WTC11 (cell line): ENCODE data around the gene PBX3. TPM values are rescaled to one million over a fixed set of nuclear protein-coding genes. Genes with fewer than 3 reads are reported as not detected.
A peak's percentile ranks its signal among the peaks of the same experiment; 100 is the strongest.

Experiments used
- ATAC-seq: fragments of 200-7000 bp; cut with Tn5 transposase; 2 replicates; pipeline ENCODE4 v1.10.0; 2021; ENCODE audit warnings: mild to moderate bottlenecking, moderate library complexity
- CTCF ChIA-PET: fragments of 300-600 bp; sonication (Branson Sonifier 250); formaldehyde crosslinking; loops from one replicate; lab custom pipeline; 2021; ENCODE audit warnings: antibody characterized with exemption; lab: Charles Lee
- POLR2A ChIA-PET: fragments of 350-600 bp; sonication (Branson Sonifier 250); formaldehyde crosslinking; loops from one replicate; lab custom pipeline; 2021; ENCODE audit warnings: antibody characterized with exemption; lab: Charles Lee
- DNase-seq: peaks from one replicate; pipeline ENCODE4 v3.0.0; 2021; ENCODE audit warnings: low spot score
- H3K27ac Mint-ChIP-seq: 2 replicates; pipeline ENCODE4 v1.8.0; 2021; ENCODE audit warnings: mixed read lengths
- H3K27me3 Mint-ChIP-seq: 2 replicates; pipeline ENCODE4 v1.8.0; 2021; ENCODE audit warnings: low read depth, mild to moderate bottlenecking, moderate library complexity, mixed read lengths
- H3K36me3 Mint-ChIP-seq: 2 replicates; pipeline ENCODE4 v1.8.0; 2021; ENCODE audit warnings: mixed read lengths
- H3K4me1 Mint-ChIP-seq: 2 replicates; pipeline ENCODE4 v1.8.0; 2022; ENCODE audit warnings: mixed read lengths
- H3K4me3 Mint-ChIP-seq: 2 replicates; pipeline ENCODE4 v1.8.0; 2021; ENCODE audit warnings: mild to moderate bottlenecking, moderate library complexity, mixed read lengths
- H3K9me3 Mint-ChIP-seq: 2 replicates; pipeline ENCODE4 v1.8.0; 2021; ENCODE audit warnings: mixed read lengths
- ATF1 ChIP-seq: sonication (generic); formaldehyde crosslinking; IDR thresholded peaks from 2 replicates; pipeline ENCODE4 v1.8.1; 2023; ENCODE audit warnings: mild to moderate bottlenecking, moderate library complexity, missing genetic modification reagents
- CREB1 ChIP-seq: sonication (generic); formaldehyde crosslinking; IDR thresholded peaks from 2 replicates; pipeline ENCODE4 v1.8.0; 2023; ENCODE audit warnings: mild to moderate bottlenecking, missing genetic modification reagents
- CREM ChIP-seq: sonication (generic); formaldehyde crosslinking; IDR thresholded peaks from 2 replicates; pipeline ENCODE4 v1.8.1; 2022; ENCODE audit warnings: mild to moderate bottlenecking, missing genetic modification reagents, moderate library complexity
- MYBL2 ChIP-seq: sonication (generic); formaldehyde crosslinking; IDR thresholded peaks from 2 replicates; pipeline ENCODE4 v1.8.1; 2023; ENCODE audit warnings: mild to moderate bottlenecking, moderate library complexity, missing genetic modification reagents
- PRRX2 ChIP-seq: fragments of 250-450 bp; sonication (Bioruptor Pico); IDR thresholded peaks from 2 replicates; pipeline ENCODE4 v1.8.0; 2021; ENCODE audit warnings: mild to moderate bottlenecking
- SMAD3 ChIP-seq: sonication (generic); formaldehyde crosslinking; IDR thresholded peaks from 2 replicates; pipeline ENCODE4 v1.8.0; 2022; ENCODE audit warnings: missing genetic modification reagents, mild to moderate bottlenecking, borderline replicate concordance
- TEAD1 ChIP-seq: sonication (generic); formaldehyde crosslinking; IDR thresholded peaks from 2 replicates; pipeline ENCODE4 v1.8.0; 2022; ENCODE audit warnings: mild to moderate bottlenecking, missing genetic modification reagents
- TP53 ChIP-seq: sonication (generic); formaldehyde crosslinking; IDR thresholded peaks from 2 replicates; pipeline ENCODE4 v1.8.1; 2023; ENCODE audit warnings: mild to moderate bottlenecking, missing genetic modification reagents
- ZNF138 ChIP-seq: sonication (generic); formaldehyde crosslinking; conservative IDR thresholded peaks from 2 replicates; pipeline ENCODE4 v1.8.1; 2022; ENCODE audit warnings: mild to moderate bottlenecking, moderate library complexity, missing genetic modification reagents
- ZNF219 ChIP-seq: sonication (generic); formaldehyde crosslinking; IDR thresholded peaks from 2 replicates; pipeline ENCODE4 v1.8.0; 2023; ENCODE audit warnings: missing genetic modification reagents, mild to moderate bottlenecking, borderline replicate concordance
- total RNA-seq: library from RNA; stranded (reverse); gene quantifications from 3 replicates; pipeline ENCODE4 v1.2.3, GENCODE V29; 2021
- TF ChIP-seq, protein P1 (sequence below): sonication (generic); formaldehyde crosslinking; IDR thresholded peaks from 2 replicates; pipeline ENCODE4 v1.8.0; 2023; ENCODE audit warnings: missing genetic modification reagents
- TF ChIP-seq, protein P2 (sequence below): sonication (generic); formaldehyde crosslinking; conservative IDR thresholded peaks from 2 replicates; pipeline ENCODE4 v1.8.1; 2023; ENCODE audit warnings: mild to moderate bottlenecking, low read depth, missing genetic modification reagents, moderate library complexity
- TF ChIP-seq, protein P3 (sequence below): fragments of 250-450 bp; sonication (Bioruptor Pico); IDR thresholded peaks from 2 replicates; pipeline ENCODE4 v1.9.0; 2021; ENCODE audit warnings: mild to moderate bottlenecking, borderline replicate concordance
- TF ChIP-seq, protein P4 (sequence below): sonication (generic); formaldehyde crosslinking; IDR thresholded peaks from 2 replicates; pipeline ENCODE4 v1.8.1; 2022; ENCODE audit warnings: mild to moderate bottlenecking, missing genetic modification reagents, moderate library complexity, borderline replicate concordance
- TF ChIP-seq, protein P5 (sequence below): sonication (generic); formaldehyde crosslinking; IDR thresholded peaks from 2 replicates; pipeline ENCODE4 v1.8.1; 2023; ENCODE audit warnings: mild to moderate bottlenecking, missing genetic modification reagents, moderate library complexity
- TF ChIP-seq, protein P6 (sequence below): sonication (generic); formaldehyde crosslinking; IDR thresholded peaks from 2 replicates; pipeline ENCODE4 v1.8.0; 2022; ENCODE audit warnings: mild to moderate bottlenecking, missing genetic modification reagents
- TF ChIP-seq, protein P7 (sequence below): sonication (generic); formaldehyde crosslinking; IDR thresholded peaks from 2 replicates; pipeline ENCODE4 v1.8.0; 2022; ENCODE audit warnings: mild to moderate bottlenecking, missing genetic modification reagents

Gene PBX3
- total RNA-seq, 1 experiment from 2014 or later = 48.5 TPM

DNA sequence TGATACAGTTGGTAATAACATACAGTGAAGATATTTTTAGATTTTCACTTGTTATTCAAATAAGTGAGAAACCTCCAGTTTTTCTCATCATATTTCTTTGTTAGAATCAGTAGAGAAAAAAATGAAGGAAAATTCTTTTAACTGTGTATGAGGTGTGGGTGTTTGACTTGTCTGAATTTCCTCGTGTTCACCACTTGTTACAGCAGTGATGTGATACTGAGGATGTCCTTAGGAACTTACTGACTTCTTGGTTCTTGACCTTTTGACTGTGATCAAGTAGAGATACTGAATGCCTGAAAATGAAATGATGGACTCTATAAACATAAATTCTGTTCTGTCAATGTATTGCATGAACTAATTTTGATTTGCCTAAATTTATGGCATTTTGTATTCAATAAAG is 10.7 kb downstream of the PBX3 start (continued):
- TF ChIP-seq, protein P1, sequence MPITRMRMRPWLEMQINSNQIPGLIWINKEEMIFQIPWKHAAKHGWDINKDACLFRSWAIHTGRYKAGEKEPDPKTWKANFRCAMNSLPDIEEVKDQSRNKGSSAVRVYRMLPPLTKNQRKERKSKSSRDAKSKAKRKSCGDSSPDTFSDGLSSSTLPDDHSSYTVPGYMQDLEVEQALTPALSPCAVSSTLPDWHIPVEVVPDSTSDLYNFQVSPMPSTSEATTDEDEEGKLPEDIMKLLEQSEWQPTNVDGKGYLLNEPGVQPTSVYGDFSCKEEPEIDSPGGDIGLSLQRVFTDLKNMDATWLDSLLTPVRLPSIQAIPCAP (CRISPR knock-in tag) = no peak
- TF ChIP-seq, protein P2, sequence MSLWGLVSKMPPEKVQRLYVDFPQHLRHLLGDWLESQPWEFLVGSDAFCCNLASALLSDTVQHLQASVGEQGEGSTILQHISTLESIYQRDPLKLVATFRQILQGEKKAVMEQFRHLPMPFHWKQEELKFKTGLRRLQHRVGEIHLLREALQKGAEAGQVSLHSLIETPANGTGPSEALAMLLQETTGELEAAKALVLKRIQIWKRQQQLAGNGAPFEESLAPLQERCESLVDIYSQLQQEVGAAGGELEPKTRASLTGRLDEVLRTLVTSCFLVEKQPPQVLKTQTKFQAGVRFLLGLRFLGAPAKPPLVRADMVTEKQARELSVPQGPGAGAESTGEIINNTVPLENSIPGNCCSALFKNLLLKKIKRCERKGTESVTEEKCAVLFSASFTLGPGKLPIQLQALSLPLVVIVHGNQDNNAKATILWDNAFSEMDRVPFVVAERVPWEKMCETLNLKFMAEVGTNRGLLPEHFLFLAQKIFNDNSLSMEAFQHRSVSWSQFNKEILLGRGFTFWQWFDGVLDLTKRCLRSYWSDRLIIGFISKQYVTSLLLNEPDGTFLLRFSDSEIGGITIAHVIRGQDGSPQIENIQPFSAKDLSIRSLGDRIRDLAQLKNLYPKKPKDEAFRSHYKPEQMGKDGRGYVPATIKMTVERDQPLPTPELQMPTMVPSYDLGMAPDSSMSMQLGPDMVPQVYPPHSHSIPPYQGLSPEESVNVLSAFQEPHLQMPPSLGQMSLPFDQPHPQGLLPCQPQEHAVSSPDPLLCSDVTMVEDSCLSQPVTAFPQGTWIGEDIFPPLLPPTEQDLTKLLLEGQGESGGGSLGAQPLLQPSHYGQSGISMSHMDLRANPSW = no peak
- TF ChIP-seq ZNF219 (CRISPR knock-in tag) = no peak
- TF ChIP-seq, protein P3, sequence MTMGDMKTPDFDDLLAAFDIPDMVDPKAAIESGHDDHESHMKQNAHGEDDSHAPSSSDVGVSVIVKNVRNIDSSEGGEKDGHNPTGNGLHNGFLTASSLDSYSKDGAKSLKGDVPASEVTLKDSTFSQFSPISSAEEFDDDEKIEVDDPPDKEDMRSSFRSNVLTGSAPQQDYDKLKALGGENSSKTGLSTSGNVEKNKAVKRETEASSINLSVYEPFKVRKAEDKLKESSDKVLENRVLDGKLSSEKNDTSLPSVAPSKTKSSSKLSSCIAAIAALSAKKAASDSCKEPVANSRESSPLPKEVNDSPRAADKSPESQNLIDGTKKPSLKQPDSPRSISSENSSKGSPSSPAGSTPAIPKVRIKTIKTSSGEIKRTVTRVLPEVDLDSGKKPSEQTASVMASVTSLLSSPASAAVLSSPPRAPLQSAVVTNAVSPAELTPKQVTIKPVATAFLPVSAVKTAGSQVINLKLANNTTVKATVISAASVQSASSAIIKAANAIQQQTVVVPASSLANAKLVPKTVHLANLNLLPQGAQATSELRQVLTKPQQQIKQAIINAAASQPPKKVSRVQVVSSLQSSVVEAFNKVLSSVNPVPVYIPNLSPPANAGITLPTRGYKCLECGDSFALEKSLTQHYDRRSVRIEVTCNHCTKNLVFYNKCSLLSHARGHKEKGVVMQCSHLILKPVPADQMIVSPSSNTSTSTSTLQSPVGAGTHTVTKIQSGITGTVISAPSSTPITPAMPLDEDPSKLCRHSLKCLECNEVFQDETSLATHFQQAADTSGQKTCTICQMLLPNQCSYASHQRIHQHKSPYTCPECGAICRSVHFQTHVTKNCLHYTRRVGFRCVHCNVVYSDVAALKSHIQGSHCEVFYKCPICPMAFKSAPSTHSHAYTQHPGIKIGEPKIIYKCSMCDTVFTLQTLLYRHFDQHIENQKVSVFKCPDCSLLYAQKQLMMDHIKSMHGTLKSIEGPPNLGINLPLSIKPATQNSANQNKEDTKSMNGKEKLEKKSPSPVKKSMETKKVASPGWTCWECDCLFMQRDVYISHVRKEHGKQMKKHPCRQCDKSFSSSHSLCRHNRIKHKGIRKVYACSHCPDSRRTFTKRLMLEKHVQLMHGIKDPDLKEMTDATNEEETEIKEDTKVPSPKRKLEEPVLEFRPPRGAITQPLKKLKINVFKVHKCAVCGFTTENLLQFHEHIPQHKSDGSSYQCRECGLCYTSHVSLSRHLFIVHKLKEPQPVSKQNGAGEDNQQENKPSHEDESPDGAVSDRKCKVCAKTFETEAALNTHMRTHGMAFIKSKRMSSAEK (CRISPR knock-in tag) = no peak
- TF ChIP-seq CREM (CRISPR knock-in tag) = no peak
- TF ChIP-seq ZNF138 (CRISPR knock-in tag) = no peak

DNA sequence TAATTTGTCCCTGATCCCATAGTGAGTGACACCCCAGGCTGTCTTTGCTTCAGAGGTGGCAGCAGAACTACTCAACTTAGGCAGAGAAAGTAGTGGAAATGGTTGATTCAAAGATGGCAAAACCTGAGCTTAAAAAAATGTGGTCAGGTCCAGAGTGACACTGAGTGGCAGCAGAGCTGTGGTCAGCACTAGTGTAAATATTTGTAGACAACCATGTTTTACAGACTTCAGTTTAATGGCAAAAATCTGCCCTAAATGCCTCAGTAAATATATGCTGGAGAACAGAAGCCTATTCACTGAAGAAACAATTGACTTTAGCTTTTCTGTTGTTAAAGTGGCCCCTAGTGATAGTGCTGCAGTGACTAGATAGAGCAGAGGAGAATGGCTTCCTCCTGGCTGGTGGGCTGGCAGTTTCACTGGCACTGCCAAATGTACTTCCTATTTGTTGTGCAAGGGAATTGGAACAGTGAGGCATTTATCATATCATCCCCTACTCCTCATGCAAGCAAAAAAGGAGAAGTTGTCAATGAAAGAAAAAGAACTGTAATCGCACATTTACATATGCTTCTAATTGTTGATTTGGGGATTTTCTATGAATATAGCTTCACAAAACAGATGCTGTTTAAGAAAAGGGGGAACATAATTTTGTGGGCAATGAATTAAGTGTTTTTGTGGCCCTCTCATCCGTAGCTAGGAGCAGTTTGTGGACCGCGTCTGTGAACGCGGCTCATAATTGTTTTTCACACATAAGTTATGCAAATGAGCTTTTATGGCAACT is 12.0 kb downstream of the PBX3 start:
- no peaks in the 10 kb centered on the region for H3K36me3 Mint-ChIP-seq
- DNase-seq (no peak), ATAC-seq (peak; percentile 56)
- H3K4me1 Mint-ChIP-seq = peaks cover 96% of the 10 kb centered on the region
- H3K27ac Mint-ChIP-seq = peak overlapping the region; percentile 99
- POLR2A ChIA-PET = interaction anchor here (0.9 kb wide), 1 partner anchor 10 kb away, joined by 4 read pairs; no protein-coding TSS in a partner anchor
- no peaks in the 10 kb centered on the region for H3K9me3 Mint-ChIP-seq
- no peaks in the 10 kb centered on the region for H3K27me3 Mint-ChIP-seq
- CTCF ChIA-PET = interaction anchor here (0.6 to 1.3 kb wide), 4 partner anchors 9 to 352 kb away, joined by 3 to 6 read pairs (median 4); no protein-coding TSS in a partner anchor
- peak overlapping the region; percentile 61 for H3K4me3 Mint-ChIP-seq
- no peak for TF ChIP-seq TP53 (CRISPR knock-in tag)
- TF ChIP-seq, protein P4, sequence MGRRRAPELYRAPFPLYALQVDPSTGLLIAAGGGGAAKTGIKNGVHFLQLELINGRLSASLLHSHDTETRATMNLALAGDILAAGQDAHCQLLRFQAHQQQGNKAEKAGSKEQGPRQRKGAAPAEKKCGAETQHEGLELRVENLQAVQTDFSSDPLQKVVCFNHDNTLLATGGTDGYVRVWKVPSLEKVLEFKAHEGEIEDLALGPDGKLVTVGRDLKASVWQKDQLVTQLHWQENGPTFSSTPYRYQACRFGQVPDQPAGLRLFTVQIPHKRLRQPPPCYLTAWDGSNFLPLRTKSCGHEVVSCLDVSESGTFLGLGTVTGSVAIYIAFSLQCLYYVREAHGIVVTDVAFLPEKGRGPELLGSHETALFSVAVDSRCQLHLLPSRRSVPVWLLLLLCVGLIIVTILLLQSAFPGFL (CRISPR knock-in tag) = no peak
- TF ChIP-seq, all 79 proteins: peak for 0

DNA sequence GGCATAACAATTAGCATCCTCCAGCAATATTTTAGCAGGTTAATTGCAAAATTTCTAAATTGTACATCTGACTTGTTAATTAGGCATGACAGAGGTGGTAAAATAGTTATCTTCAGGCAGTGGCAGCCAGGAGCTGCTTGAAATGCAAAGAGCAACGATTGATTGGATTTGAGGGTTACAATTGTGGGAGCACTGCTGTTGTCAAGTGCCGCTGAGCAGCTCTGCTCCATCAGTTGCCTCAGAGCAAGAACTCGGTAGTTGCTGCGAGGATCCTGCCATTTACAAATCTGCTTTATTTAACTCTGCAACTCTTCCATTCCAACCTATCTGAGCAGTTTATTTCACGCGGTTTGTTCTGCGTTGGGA is 12.6 kb downstream of the PBX3 start:
- DNase-seq (no peak), ATAC-seq (peak; percentile 69)
- POLR2A ChIA-PET = no interaction called here
- no peaks in the 10 kb centered on the region for H3K9me3 Mint-ChIP-seq
- peak overlapping the region; percentile 61 for H3K4me3 Mint-ChIP-seq
- CTCF ChIA-PET = interaction anchor here (1.3 kb wide), 2 partner anchors 201 to 352 kb away, joined by 5 to 6 read pairs; no protein-coding TSS in a partner anchor
- H3K27me3 Mint-ChIP-seq = no peaks in the 10 kb centered on the region
- peak overlapping the region; percentile 99 for H3K27ac Mint-ChIP-seq
- TF ChIP-seq, protein P5, sequence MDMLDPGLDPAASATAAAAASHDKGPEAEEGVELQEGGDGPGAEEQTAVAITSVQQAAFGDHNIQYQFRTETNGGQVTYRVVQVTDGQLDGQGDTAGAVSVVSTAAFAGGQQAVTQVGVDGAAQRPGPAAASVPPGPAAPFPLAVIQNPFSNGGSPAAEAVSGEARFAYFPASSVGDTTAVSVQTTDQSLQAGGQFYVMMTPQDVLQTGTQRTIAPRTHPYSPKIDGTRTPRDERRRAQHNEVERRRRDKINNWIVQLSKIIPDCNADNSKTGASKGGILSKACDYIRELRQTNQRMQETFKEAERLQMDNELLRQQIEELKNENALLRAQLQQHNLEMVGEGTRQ (CRISPR knock-in tag) = no peak
- TF ChIP-seq TEAD1 (CRISPR knock-in tag) (no peak), SMAD3 (CRISPR knock-in tag) (no peak), ATF1 (CRISPR knock-in tag) (no peak), MYBL2 (CRISPR knock-in tag) (no peak), PRRX2 (CRISPR knock-in tag) (no peak), CREB1 (no peak)
- TF ChIP-seq, protein P6, sequence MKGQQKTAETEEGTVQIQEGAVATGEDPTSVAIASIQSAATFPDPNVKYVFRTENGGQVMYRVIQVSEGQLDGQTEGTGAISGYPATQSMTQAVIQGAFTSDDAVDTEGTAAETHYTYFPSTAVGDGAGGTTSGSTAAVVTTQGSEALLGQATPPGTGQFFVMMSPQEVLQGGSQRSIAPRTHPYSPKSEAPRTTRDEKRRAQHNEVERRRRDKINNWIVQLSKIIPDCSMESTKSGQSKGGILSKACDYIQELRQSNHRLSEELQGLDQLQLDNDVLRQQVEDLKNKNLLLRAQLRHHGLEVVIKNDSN (CRISPR knock-in tag) = no peak
- TF ChIP-seq, protein P7, sequence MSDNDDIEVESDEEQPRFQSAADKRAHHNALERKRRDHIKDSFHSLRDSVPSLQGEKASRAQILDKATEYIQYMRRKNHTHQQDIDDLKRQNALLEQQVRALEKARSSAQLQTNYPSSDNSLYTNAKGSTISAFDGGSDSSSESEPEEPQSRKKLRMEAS = no peak
- no peaks in the 10 kb centered on the region for H3K36me3 Mint-ChIP-seq
- peaks cover 94% of the 10 kb centered on the region for H3K4me1 Mint-ChIP-seq
